Endothelial cell of hepatic sinusoid (primary cell): ENCODE data around the gene RHEB.

Source experiments
- in situ Hi-C: cut with HindIII; loops from 2 replicates; pipeline ENCODE4 v1.10.0; 2017; ENCODE audit warnings: low sequenced_read_pairs

Gene RHEB

GRCh38 chr7:151452680-151453325 is 66.9 kb downstream of the RHEB start:
- in situ Hi-C loops: no loop called here

DNA sequence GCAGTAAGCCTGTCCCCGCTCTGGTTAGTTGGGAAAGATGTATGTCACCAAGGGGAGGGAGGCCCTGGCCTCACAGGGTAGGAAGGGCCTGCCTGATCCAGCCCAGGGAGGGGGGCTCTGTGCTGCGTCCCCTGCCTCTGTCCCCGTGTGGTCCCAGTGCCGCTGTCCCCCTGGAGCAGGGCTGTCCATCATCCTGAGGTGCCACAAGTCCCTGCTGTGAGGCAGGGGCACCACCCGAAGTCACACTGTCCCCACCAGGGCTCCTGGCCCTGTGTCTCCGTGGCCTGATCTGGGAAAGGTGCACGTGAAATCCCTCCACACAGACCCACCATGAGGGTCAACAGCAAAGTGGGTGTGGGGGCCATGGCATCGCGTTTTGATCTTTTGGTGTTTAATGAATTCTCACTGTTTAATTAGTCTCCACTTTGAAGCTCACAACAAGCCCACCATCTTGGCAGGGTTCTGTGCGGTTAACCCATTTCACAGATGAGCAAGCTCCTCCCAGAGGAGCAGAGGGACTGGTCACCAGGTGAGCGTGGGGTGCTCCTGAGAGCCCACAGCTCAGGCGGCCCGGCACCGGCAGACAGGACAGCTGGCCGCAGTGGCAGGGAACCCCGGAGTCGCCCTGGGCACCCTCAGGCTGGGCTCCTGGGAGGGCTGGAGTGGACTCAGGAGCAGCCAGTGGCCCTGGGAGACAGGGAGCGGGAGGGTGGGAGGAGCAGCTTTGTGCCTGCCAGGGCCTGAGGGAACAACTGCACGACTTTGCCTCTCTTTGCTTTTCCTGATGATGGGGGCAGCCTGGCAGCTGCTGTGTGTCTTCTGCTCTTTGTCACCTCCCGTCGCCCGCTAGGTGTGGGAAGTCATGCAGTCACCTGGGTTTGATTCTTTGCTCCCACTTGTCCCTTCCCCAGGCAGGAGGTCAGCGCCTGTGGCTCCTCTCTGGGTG is 67.8 kb downstream of the RHEB start:
- in situ Hi-C loops: no loop called here

DNA sequence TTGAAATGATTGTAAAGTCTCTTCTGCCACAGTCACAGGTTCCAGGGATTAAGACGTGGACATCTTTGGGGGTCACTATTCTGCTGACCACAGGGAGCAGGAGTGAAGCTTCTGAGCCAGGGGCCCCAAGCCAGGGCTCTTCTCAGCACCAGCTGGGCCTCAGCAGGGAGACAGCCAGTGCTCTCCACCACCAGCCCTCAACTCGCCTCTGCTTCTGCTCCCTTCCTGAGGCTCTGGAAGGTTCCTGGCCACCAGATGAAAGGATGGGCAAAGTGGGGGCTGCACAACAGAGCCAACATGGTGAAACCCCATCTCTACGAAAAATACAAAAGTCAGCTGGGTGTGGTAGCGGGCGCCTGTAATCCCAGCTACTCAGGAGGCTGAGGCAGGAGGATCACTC is 68.5 kb downstream of the RHEB start:
- in situ Hi-C loops: no loop called here

DNA sequence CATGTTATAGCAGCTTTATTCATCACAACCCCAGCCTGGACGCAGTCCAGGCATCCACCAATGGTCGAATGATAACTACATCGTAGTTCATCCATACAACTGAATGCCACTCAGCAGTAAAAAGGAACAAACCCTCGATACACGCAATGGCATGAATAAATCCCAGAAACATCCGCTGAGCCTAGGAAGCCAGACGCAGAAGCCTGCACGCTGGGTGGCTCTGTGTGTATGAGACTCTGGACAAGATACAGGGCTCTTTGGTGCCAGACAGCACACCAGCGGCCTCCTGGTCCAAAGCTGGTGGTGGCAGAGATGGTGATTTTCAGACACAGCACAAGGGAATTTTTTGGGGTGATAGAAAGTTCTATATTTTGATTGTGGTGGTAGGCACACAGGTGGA is 69.7 kb downstream of the RHEB start:
- in situ Hi-C loops: no loop called here

DNA sequence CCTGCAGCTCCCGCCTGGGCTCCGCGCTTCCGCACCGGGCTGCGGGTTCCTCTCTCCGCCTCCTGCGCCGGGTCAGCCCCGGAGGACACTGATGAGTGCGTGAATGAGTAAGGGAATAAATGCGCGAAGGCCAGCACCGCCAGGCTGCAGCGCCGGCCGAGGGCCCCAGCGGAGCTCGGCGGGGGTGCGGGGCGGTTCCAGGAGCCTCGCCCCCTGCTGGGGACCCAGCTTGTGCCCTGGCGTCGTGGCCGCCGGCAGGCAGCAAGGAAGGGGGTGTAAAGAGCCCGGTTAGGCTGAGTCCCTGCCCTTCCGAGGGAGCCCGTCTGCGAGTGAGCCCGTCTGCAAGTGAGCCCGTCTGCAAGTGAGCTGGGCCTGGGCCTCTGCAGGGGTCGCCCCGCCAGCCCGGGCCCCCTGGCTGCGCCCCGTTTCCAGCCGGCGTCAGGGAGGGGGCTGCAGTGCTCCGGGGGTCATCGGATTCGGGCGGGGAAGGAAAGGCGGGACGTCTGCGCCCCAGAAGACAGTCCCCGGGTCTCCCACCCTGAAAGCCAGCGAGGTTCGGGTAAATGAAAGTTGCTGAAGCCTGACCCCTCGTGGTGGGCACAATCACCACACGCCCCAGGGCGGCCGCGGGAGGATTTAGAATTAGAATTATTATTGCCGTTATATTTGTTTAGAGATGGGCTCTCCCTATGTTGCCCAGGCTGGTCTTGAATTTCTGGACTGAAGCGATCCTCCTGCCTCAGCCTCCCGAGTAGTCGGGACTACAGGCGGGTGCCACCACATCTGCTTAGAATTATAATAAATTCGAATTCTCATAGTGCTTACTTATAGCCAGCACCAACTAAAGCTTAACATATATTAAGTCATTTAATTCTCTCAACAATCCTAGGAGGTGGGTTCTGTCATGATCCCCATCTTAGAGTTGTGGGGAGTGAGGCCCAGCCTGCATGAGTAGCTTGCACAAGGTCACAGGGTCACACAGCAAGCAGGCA is 71.1 kb downstream of the RHEB start:
- in situ Hi-C loops: no loop called here

GRCh38 chr7:151447901-151448260 is 71.8 kb downstream of the RHEB start:
- in situ Hi-C loops: no loop called here

GRCh38 chr7:151447312-151447711 is 72.4 kb downstream of the RHEB start:
- in situ Hi-C loops: no loop called here

- in situ Hi-C loops: no loop called here
These were observed 73.3 kb downstream of the RHEB start for GRCh38 chr7:151446412-151446811.

DNA sequence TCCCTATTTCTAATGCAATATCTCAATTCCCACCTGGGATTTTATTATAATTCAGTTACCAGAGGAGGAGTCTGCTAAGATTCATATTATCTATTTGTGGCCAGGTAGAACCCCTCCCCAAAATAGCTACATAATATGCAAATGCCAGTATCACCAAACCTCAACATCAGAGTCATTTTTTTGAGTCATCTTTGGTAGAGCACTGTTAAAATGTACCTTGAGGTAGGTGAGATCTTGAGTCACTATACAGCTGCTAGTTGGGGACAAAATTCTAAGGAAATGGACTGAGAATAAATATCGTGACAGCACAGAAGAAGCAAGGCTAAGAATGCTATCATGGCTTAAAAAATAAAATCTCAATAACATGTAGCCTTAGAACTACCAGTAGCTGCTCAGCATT is 75.1 kb downstream of the RHEB start:
- in situ Hi-C loops: loop anchor here (5.0 kb wide), 1 partner anchor 77 kb away; no protein-coding TSS in a partner anchor

- in situ Hi-C loops: loop anchor here (5.0 kb wide), 1 partner anchor 76 kb away; no protein-coding TSS in a partner anchor
These were observed 76.8 kb downstream of the RHEB start for GRCh38 chr7:151442776-151443496.

DNA sequence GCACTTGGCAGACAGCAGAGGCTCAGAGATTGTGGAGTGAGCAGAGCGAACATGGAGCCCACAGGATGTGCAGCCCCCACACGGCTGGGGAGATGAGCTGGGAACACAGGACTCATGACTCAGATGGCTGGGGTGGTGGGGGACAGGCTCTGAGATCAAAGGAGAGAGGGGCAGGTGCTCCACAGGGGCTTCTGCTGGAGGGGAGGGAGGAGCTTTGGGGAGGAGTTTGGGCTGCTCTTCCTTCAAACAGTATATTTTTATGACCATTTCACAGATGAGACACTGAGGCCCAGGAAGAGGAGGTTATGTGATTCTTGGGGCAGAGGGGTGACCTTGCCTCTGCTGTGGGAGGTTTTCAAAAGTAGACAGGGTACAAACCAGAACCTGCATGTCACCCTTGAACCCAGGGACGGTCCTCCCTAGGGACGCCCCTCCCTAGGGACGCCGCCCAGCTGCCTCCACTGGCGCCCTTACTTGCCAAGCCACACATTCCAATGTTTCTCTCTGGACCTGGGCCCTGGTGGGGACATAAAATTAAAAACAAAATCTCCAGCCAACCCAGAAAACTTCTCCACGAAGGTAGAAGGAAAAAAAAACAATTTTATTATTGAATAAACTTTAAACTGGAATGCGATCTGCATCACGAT is 78.8 kb downstream of the RHEB start:
- in situ Hi-C loops: loop anchor here (5.0 kb wide), 1 partner anchor 74 kb away; no protein-coding TSS in a partner anchor

- in situ Hi-C loops: loop anchor here (5.0 kb wide), 1 partner anchor 73 kb away; no protein-coding TSS in a partner anchor
These were observed 79.6 kb downstream of the RHEB start, which contains the start of gene CRYGN for GRCh38 chr7:151439855-151440798. CRYGN (minus strand) TSS chr7:151440141; CDS start chr7:151439917, 224 bp downstream.

DNA sequence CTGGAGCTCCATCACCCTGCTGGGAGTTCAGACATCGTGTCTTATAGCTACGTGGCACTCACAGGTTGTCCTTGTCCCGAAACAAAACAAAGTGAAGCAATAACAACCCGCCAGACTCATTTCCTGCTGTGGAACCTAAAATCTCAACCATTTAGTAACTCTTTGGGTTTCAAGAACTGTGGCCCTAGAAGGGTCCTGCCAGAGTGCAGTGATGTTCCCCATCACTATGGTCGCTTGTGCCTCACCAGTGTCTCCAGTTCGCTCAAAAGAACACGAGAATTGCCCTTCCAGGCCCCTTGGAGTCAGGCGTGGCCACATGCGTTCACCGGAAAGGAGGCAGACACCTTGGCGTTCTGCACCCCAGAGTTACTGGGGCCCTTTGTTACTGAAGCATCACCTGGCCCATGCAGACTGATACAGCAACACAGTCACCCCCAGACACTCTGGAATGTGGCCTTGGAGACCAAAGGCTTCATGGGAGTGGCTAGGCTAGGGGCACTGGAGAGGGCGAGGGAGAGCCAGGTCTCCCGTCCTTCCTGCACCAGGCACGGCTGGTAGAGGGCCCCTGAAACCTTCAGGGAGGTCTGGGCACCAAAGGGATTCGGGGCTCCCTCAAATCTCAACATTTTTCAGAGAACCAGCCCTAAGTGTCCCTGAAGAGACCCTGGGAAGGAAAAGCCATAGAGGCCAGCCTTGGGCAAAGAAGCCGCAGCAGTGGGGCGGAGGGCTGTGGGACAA is 80.7 kb downstream of the RHEB start:
- in situ Hi-C loops: no loop called here

- in situ Hi-C loops: no loop called here
These were observed 81.7 kb downstream of the RHEB start for GRCh38 chr7:151437866-151438516.

DNA sequence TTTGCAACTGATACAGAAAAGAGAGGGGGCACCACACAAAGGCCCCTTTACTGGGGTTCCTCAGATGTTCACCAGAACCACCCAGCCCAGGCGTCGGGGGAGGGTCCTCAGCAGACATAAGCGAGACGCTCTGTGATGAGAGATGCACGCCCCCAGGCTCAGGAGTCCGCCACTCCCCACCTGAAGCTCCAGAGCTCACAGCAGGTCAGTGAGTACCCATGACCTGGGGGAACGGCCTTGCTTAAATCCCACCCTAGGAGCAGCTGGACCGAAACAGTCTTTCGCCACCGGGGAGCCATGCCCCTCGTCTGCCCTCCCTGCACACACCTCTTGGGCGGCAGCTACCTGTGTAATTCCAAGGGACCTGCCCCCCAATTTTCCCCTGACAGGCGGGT is 82.5 kb downstream of the RHEB start:
- in situ Hi-C loops: no loop called here

GRCh38 chr7:151436446-151437158 is 83.1 kb downstream of the RHEB start:
- in situ Hi-C loops: no loop called here

GRCh38 chr7:151435971-151436370 is 83.7 kb downstream of the RHEB start:
- in situ Hi-C loops: no loop called here
